Body of pancreas (tissue), 4 donors: ENCODE results near the gene PRR5L. TPM values are rescaled to one million over a fixed set of nuclear protein-coding genes. Genes with fewer than 3 reads are reported as not detected.

Experiments used
- ATAC-seq: fragments of 150-250 bp; one replicate; pipeline ENCODE4 v1.9.1; 2016
- DNase-seq, 4 donors: peaks; one replicate each; pipeline ENCODE4 v3.0.0-alpha.2; 2019
- H3K27ac ChIP-seq, 4 donors: fragments of 200-600 bp; sonication (generic); 1 replicate in 3 of 4; 2 replicates in 1 of 4; pipeline versions ENCODE4 v1.5.1 to v1.6.1; 2016 to 2019; ENCODE audit warnings: mild to moderate bottlenecking in 1 of 4, mixed read lengths in 1 of 4, moderate library complexity in 1 of 4
- H3K27me3 ChIP-seq, 2 donors: fragments of 200-600 bp; sonication (generic); one replicate each; pipeline ENCODE4 v1.6.0; 2016; ENCODE audit warnings: mild to moderate bottlenecking in 1 of 2
- H3K36me3 ChIP-seq, 2 donors: fragments of 200-600 bp; sonication (generic); replicated peaks in 1 of 2; 2 replicates each; pipeline ENCODE4 v1.5.1; 2016; ENCODE audit warnings: low read depth in 2 of 2; ENCODE audit not compliant: insufficient read depth in 1 of 2
- H3K4me1 ChIP-seq: fragments of 200-600 bp; sonication (generic); one replicate; pipeline ENCODE4 v1.6.0; 2016
- H3K4me3 ChIP-seq, 2 donors: fragments of 200-600 bp; sonication (generic); 1 replicate in 1 of 2; 2 replicates in 1 of 2; pipeline ENCODE4 v1.5.1; 2016 to 2019
- H3K9me3 ChIP-seq, 3 donors: fragments of 200-600 bp; sonication (generic); 1 replicate in 2 of 3; 2 replicates in 1 of 3; pipeline ENCODE4 v1.5.1; 2016
- CTCF ChIP-seq, 7 experiments: fragments of 450-650 bp in 4 of 7; fragments of 200-600 bp in 3 of 7; sonication (generic) in 3 of 7; IDR thresholded peaks; one replicate each; pipeline ENCODE4 v1.5.1; 2016 to 2019; ENCODE audit warnings: antibody characterized with exemption in 7 of 7
- POLR2A ChIP-seq, 3 donors: fragments of 450-650 bp; IDR thresholded peaks; one replicate each; pipeline ENCODE4 v1.6.1; 2016; ENCODE audit warnings: antibody characterized with exemption in 3 of 3, mild to moderate bottlenecking in 2 of 3
- WGBS, 2 donors: methylation state at CpG; one replicate each; pipeline ENCODE4 v1.1.5; 2017; 5-methylcytosine and 5-hydroxymethylcytosine counted together
- intact Hi-C: fragments of 100-400 bp; cut with DNase I; formaldehyde crosslinking; loops from one replicate; pipeline ENCODE4 v1.15.1; 2023
- total RNA-seq, 2 donors: library from RNA; depleted of rRNA; stranded (reverse); fragments of >200 nt; gene quantifications; one replicate each; pipeline ENCODE4 v1.1.0, GENCODE V29; 2016

Gene PRR5L
- total RNA-seq, 2 donors from 2014 or later, result 2.6 to 3.0 TPM

DNA sequence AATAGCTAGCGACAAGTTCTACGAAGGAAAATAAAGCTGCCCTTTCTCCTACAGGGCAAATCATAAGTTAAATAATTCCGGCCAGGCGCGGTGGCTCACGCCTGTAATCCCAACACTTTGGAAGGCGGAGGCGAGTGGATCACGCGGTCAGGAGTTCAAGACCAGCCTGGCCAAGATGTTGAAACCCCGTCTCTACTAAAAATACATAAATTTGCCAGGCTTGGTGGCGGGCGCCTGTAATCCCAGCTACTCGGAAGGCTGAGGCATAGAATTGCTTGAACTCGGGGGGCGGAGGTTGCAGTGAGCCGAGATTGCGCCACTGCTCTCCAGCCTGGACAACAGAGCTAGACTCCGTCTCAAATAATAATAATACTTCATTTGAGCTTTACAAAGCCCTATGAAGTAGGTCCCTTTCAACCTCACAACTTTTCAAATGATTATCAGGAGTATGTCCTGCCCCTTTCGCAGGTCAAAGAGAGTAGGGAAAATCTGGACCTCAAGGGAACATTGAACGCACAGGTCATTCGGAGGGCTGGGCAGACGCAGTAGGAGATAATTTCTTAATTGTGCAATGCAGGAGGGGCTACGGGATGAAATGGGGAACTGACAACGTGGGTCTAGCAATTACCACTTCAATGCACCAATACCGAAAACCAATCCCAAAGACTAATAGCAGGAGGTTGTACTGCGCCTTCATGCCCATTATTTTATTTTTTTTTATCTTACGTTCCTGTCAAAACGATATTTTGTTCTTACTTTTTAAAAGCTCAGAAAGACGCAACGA lies 7.5 kb upstream of the PRR5L start:
- Histone ChIP-seq H3K27me3 (no peaks in the 10 kb centered on the region), H3K9me3 (no peaks in the 10 kb centered on the region), H3K36me3 (no peaks in the 10 kb centered on the region), H3K4me1 (peaks cover 18% of the 10 kb centered on the region), H3K4me3 (peak overlapping the region; percentile 59 to 84), H3K27ac (peak overlapping the region in 3 of 4 donors; percentile 38 to 77 (median 64))
- ATAC-seq (no peak), DNase-seq (no peak)
- no peak for TF ChIP-seq POLR2A (IDR thresholded peaks at IDR 0.05)
- no peak for TF ChIP-seq CTCF (IDR thresholded peaks at IDR 0.05)
- whole genome bisulfite sequencing, 2 donors, result 21 to 26% methylated on average over 31 of the region's 31 CpGs
- intact Hi-C loops, result no loop called here

- peak; percentile 97 for ATAC-seq
- WGBS, 2 donors, result 0 to 1% methylated on average over 18 to 31 of the region's 31 CpGs
- no peaks in the 10 kb centered on the region for H3K9me3 ChIP-seq
- peak; percentile 39 to 85 (median 82) for TF ChIP-seq POLR2A (IDR thresholded peaks at IDR 0.05)
- peak in 1 of 7 experiments; percentile 19 for TF ChIP-seq CTCF (IDR thresholded peaks at IDR 0.05)
- intact Hi-C loops, result no loop called here
- DNase-seq, result peak; percentile 92 to 97 (median 94)
- H3K27me3 ChIP-seq, result no peaks in the 10 kb centered on the region
- H3K4me1 ChIP-seq, result peaks cover 18% of the 10 kb centered on the region
- peak within 1 kb of the TSS; percentile 59 to 84 for H3K4me3 ChIP-seq
- peak within 1 kb of the TSS in 3 of 4 donors; percentile 38 to 77 (median 64) for H3K27ac ChIP-seq
- H3K36me3 ChIP-seq, result no peaks in the 10 kb centered on the region
Measured at GRCh38 chr11:36289226-36289852, 6.7 kb upstream of the PRR5L start, which contains the start of gene COMMD9. Gene COMMD9 (minus strand): TSS chr11:36289424. CDS start chr11:36289412, 12 bp downstream.

DNA sequence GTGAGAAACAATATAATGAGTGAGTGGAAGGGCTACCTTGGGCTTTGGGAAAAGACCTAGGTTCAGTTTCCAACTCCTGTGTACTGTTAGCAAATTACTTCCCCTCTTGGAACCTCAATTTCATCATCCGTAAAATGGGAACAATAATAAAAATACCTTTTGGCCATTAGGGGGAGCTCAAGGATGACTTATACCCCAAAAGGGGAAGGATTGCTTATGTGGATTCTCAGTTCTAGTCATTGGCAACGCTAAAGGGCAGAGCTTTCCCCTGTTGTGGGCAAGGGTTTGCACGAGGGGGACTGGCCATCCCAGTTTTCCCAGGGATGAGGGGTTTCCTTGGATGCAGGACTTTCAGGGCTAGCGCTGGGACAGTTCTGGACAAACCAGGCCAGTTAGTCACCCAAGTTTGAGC lies 3.8 kb upstream of the PRR5L start:
- DNase-seq (no peak), ATAC-seq (no peak)
- 22 to 23% methylated on average over 4 of the region's 4 CpGs for WGBS, 2 donors
- Histone ChIP-seq H3K9me3 (no peaks in the 10 kb centered on the region), H3K27me3 (no peaks in the 10 kb centered on the region), H3K36me3 (no peaks in the 10 kb centered on the region), H3K27ac (no peak overlapping the region), H3K4me3 (no peak overlapping the region), H3K4me1 (peaks cover 18% of the 10 kb centered on the region)
- intact Hi-C loops, result loop anchor here (10.0 kb wide), 1 partner anchor 172 kb away; no protein-coding TSS in a partner anchor
- peak in 5 of 7 experiments; percentile 29 to 61 (median 52) for TF ChIP-seq CTCF (IDR thresholded peaks at IDR 0.05)
- TF ChIP-seq POLR2A (IDR thresholded peaks at IDR 0.05), result no peak

GRCh38 chr11:36296884-36297543 lies 926 bp downstream of the PRR5L start:
- Histone ChIP-seq H3K4me1 (peaks cover 10% of the 10 kb centered on the region), H3K9me3 (no peaks in the 10 kb centered on the region), H3K27ac (no peak overlapping the region), H3K4me3 (no peak overlapping the region), H3K36me3 (no peaks in the 10 kb centered on the region), H3K27me3 (no peaks in the 10 kb centered on the region)
- ATAC-seq (no peak), DNase-seq (peak in 1 of 4 donors; percentile 27)
- intact Hi-C loops, result loop anchor here (10.0 kb wide), 1 partner anchor 168 kb away; no protein-coding TSS in a partner anchor
- TF ChIP-seq CTCF (IDR thresholded peaks at IDR 0.05) (no peak), POLR2A (IDR thresholded peaks at IDR 0.05) (no peak)
- WGBS, 2 donors, result 64 to 77% methylated on average over 8 of the region's 8 CpGs
